Measurements from ENCODE around the gene CFAP20DC.

The CFAP20DC gene

GRCh38 chr3:58737644-58738043 lies 312.2 kb downstream of the CFAP20DC start:
- TF ChIP-seq, protein P1, sequence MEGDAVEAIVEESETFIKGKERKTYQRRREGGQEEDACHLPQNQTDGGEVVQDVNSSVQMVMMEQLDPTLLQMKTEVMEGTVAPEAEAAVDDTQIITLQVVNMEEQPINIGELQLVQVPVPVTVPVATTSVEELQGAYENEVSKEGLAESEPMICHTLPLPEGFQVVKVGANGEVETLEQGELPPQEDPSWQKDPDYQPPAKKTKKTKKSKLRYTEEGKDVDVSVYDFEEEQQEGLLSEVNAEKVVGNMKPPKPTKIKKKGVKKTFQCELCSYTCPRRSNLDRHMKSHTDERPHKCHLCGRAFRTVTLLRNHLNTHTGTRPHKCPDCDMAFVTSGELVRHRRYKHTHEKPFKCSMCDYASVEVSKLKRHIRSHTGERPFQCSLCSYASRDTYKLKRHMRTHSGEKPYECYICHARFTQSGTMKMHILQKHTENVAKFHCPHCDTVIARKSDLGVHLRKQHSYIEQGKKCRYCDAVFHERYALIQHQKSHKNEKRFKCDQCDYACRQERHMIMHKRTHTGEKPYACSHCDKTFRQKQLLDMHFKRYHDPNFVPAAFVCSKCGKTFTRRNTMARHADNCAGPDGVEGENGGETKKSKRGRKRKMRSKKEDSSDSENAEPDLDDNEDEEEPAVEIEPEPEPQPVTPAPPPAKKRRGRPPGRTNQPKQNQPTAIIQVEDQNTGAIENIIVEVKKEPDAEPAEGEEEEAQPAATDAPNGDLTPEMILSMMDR (IDR thresholded peaks at IDR 0.05; ENCODE audit: low read depth, low read length, missing control alignments): no peak
- DNase-seq (ENCODE audit: extremely low read depth, low read depth): no peak
- H3K4me3 ChIP-seq (replicated peaks; ENCODE audit: low read depth, low read length): no peak overlapping the region

DNA sequence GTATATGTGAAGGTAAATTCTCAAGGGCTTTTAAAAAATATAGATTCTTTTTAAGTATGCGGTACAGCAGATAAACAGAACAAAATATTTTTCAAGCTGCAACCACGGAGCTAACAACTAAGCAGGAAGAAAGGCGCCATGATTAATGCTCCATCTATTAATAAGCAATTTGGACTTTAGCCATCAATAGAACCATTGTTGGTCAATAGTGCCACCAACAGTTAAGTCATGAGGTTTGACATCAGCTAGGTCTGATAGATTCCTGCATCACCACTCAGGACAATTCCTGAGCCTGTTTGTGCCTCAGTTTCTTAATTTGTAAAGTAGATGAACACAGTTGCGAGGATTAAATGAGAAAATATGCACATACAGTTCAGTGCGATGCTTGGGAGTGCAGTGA lies 318.2 kb downstream of the CFAP20DC start:
- DNase-seq (ENCODE audit: extremely low read depth, low read depth): no peak
- TF ChIP-seq, protein P1 (IDR thresholded peaks at IDR 0.05; ENCODE audit: low read depth, low read length, missing control alignments): no peak
- H3K4me3 ChIP-seq (replicated peaks; ENCODE audit: low read depth, low read length): no peak overlapping the region

DNA sequence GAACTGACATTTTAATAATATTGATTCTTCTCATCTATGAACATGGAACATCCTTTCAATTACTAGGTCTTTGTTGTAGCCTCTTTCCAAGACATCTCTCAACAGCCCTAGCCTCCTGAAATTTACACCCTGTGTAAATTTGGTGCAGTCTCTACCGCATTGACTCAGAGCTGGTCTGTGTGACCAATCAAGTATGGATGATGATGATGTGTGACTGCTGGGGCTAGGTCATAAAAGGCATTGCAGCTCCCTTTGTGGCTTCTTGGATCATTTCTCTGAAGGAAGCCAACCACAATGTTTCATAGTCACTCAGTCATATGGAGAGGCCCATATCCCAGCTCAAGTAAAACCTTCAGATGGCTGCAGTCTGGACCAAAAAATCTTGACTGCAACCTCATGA lies 321.1 kb downstream of the CFAP20DC start:
- DNase-seq (ENCODE audit: extremely low read depth, low read depth): no peak
- no peak overlapping the region for H3K4me3 ChIP-seq (replicated peaks; ENCODE audit: low read depth, low read length)
- TF ChIP-seq, protein P1 (IDR thresholded peaks at IDR 0.05; ENCODE audit: low read depth, low read length, missing control alignments): no peak

- DNase-seq (ENCODE audit: extremely low read depth, low read depth): no peak
- TF ChIP-seq, protein P1 (IDR thresholded peaks at IDR 0.05; ENCODE audit: low read depth, low read length, missing control alignments): no peak
- H3K4me3 ChIP-seq (replicated peaks; ENCODE audit: low read depth, low read length): no peak overlapping the region
Observed at GRCh38 chr3:58725326-58725853, 324.4 kb downstream of the CFAP20DC start.

DNA sequence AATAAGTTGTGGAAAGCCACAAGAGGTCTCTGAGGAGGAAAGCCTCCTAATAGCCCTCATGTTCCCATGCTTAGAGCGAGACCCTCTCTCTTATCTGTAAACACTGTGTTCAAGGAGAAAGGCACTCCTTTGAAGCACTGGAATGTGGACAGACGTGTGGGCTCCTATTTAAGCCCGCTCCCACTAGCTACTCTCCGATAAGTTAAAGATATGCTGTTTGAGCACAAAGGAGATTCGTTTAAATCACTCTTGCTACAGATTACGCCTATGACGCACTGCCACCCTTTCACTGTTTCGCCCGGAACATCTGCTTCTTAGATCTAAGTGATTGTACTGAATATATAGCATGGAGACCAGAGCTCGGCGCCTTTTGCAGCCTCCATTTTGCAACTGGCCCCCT lies 325.5 kb downstream of the CFAP20DC start:
- DNase-seq (ENCODE audit: extremely low read depth, low read depth): no peak
- no peak overlapping the region for H3K4me3 ChIP-seq (replicated peaks; ENCODE audit: low read depth, low read length)
- TF ChIP-seq, protein P1 (IDR thresholded peaks at IDR 0.05; ENCODE audit: low read depth, low read length, missing control alignments): no peak

- TF ChIP-seq, protein P1 (IDR thresholded peaks at IDR 0.05; ENCODE audit: low read depth, low read length, missing control alignments): no peak
- DNase-seq (ENCODE audit: extremely low read depth, low read depth): no peak
- H3K4me3 ChIP-seq (replicated peaks; ENCODE audit: low read depth, low read length): no peak overlapping the region
Observed at GRCh38 chr3:58723173-58723572, 326.7 kb downstream of the CFAP20DC start.

DNA sequence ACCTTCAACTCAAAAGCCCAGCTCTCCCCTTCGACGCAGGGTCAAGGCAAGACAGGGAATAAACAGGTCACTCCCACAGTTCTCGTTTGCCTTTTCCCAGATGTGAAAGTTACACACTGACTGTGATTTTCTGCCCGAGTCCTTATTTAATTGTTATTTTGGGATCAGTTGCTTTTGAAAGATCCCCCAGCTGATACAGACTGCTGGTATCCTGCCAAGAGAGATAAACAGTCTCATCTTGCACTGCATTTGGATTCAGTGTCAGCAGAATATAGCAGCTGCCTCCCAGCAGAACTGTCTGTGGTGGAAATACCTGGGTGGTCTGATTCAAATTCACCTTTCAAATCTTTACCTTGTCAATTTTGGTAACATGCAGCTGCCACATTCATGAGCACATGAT lies 327.3 kb downstream of the CFAP20DC start:
- H3K4me3 ChIP-seq (replicated peaks; ENCODE audit: low read depth, low read length): no peak overlapping the region
- no peak for DNase-seq (ENCODE audit: extremely low read depth, low read depth)
- TF ChIP-seq, protein P1 (IDR thresholded peaks at IDR 0.05; ENCODE audit: low read depth, low read length, missing control alignments): no peak
